ENCODE data around the gene C5.

C5 gene

GRCh38 chr9:120904061-120904977 lies 145.8 kb downstream of the C5 start:
- DNase-seq: no peak

GRCh38 chr9:120902569-120903535 lies 147.2 kb downstream of the C5 start:
- DNase-seq: no peak

Data from NCI-H1436 treated with DMSO at 0.1 percent for 48 hours (cell line).